Activated CD4-positive, alpha-beta T cell treated with anti-CD3 and anti-CD28 coated beads, Interleukin-2, amount 10 ng/mL, durations not matched to agents 7 days and 5 days (primary cell): ENCODE data around the gene ATG9A. TPM values are rescaled to one million over a fixed set of nuclear protein-coding genes. Genes with fewer than 3 reads are reported as not detected.

Experiments
- CTCF ChIA-PET: fragments of 350-600 bp; sonication (Branson Sonifier 250); formaldehyde crosslinking; loops from one replicate; lab custom pipeline; 2021; ENCODE audit warnings: antibody characterized with exemption; lab: Charles Lee
- POLR2A ChIA-PET: fragments of 350-600 bp; sonication (Branson Sonifier 250); formaldehyde crosslinking; loops from one replicate; lab custom pipeline; 2021; ENCODE audit warnings: antibody characterized with exemption; lab: Charles Lee
- DNase-seq: peaks from one replicate; pipeline ENCODE4 v3.0.0-alpha.2; 2020
- H3K27ac Mint-ChIP-seq: one replicate; pipeline ENCODE4 v1.8.0; 2021; ENCODE audit warnings: mild to moderate bottlenecking, moderate library complexity, mixed read lengths
- H3K27me3 Mint-ChIP-seq: one replicate; pipeline ENCODE4 v1.8.0; 2021; ENCODE audit warnings: mixed read lengths
- H3K36me3 Mint-ChIP-seq: one replicate; pipeline ENCODE4 v1.8.0; 2021; ENCODE audit warnings: low read depth, mixed read lengths
- H3K4me1 Mint-ChIP-seq: one replicate; pipeline ENCODE4 v1.8.0; 2021; ENCODE audit warnings: mixed read lengths
- H3K4me3 Mint-ChIP-seq: one replicate; pipeline ENCODE4 v1.8.0; 2021; ENCODE audit warnings: mild to moderate bottlenecking, moderate library complexity, mixed read lengths
- H3K9me3 Mint-ChIP-seq: one replicate; pipeline ENCODE4 v1.8.0; 2021; ENCODE audit warnings: mixed read lengths
- total RNA-seq, 2 experiments: library from RNA; stranded (reverse); gene quantifications; one replicate each; pipeline ENCODE4 v1.2.3, GENCODE V29; 2021

ATG9A gene
- total RNA-seq, 2 experiments from 2014 or later = 48.5 to 52.9 TPM

DNA sequence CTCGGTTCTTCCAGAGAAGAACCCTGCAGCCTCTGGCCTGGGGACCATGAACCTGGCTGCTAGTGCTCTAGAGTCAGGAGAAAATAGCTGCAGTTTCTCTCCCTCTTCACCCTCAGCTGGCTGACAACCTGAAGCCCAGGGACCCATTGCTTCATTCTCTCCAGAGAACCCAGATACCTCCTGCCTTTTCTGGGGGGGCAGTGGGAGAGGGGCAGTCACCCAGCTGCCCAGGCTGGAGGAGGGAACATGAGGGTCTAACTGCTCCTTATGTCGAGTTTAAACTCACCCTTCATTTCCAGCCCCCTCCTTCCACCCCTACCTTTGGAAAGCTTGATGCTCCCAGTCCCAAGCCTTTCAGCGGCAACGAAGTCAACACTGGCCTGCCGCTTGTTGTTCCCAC lies 30.5 kb downstream of the ATG9A start:
- Mint-ChIP-seq H3K9me3 (no peaks in the 10 kb centered on the region), H3K27me3 (no peaks in the 10 kb centered on the region), H3K36me3 (no peaks in the 10 kb centered on the region), H3K4me3 (no peak overlapping the region), H3K27ac (no peak overlapping the region), H3K4me1 (peaks cover 7% of the 10 kb centered on the region)
- CTCF ChIA-PET = interaction anchor here (0.8 to 7.5 kb wide), 5 partner anchors 11 to 468 kb away, joined by 3 to 40 read pairs (median 5); partner anchors contain the start of gene CNPPD1
- POLR2A ChIA-PET = no interaction called here
- no peak for DNase-seq

DNA sequence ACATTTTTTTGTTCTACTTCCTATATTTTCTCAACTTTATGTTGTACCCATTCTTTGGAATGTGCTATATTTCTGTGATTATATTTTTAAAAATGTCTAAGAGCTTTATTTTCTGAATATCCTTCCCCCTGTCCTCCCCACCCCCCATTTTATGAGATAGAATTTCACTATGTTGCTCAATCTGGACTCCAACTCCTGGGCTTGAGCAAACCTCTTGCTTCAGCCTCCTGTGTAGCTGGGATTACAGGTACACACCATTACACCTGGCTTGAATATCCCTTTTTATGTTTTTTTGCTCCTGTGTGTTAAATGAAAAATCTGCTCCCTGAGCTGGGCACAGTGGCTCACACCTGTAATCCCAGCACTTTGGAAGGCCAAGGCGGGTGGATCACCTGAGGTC lies 32.0 kb downstream of the ATG9A start:
- POLR2A ChIA-PET = no interaction called here
- no peaks in the 10 kb centered on the region for H3K9me3 Mint-ChIP-seq
- H3K27me3 Mint-ChIP-seq = no peaks in the 10 kb centered on the region
- CTCF ChIA-PET = interaction anchor here (1.0 to 7.5 kb wide), 5 partner anchors 15 to 168 kb away, joined by 3 to 40 read pairs (median 4); partner anchors contain the start of gene CNPPD1
- H3K4me3 Mint-ChIP-seq = no peak overlapping the region
- DNase-seq = no peak
- peaks cover 7% of the 10 kb centered on the region for H3K4me1 Mint-ChIP-seq
- H3K27ac Mint-ChIP-seq = no peak overlapping the region
- no peaks in the 10 kb centered on the region for H3K36me3 Mint-ChIP-seq

DNA sequence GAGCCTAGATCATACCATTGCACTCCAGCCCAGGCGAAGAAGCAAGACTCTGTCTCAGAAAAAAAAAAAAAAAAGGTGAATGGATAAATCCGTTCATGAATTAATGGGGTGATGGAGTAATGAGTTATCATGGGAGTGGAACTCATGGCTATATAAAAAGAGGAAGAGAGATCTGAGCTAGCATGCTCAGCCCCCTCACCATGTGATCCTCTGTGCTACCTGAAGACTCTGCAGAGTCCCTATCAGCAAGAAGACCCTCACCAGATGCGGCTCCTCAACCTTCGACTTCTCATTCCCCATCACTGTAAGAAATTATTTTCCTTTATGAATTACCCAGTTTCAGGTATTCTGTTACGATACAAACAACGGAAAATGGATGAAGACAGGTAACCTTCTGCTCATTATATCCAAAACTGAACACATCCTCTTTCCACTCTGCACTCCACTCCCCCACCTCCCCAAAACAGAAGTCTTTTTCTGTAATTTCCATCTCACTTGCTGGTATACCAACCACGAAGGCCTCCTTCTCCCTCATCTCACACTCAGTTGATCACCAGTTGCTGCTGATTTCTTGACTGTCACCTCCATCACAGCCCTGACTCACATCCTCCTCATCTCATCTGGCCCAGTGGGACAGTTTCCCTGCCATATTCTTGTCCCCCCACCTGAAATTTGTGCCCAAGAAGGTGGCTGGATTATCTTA lies 42.5 kb downstream of the ATG9A start:
- ChIA-PET POLR2A (no interaction called here), CTCF (no interaction called here)
- H3K4me1 Mint-ChIP-seq = peaks cover 30% of the 10 kb centered on the region
- H3K9me3 Mint-ChIP-seq = no peaks in the 10 kb centered on the region
- H3K4me3 Mint-ChIP-seq = no peak overlapping the region
- no peak overlapping the region for H3K27ac Mint-ChIP-seq
- peaks cover 37% of the 10 kb centered on the region for H3K36me3 Mint-ChIP-seq
- DNase-seq = no peak
- no peaks in the 10 kb centered on the region for H3K27me3 Mint-ChIP-seq

DNA sequence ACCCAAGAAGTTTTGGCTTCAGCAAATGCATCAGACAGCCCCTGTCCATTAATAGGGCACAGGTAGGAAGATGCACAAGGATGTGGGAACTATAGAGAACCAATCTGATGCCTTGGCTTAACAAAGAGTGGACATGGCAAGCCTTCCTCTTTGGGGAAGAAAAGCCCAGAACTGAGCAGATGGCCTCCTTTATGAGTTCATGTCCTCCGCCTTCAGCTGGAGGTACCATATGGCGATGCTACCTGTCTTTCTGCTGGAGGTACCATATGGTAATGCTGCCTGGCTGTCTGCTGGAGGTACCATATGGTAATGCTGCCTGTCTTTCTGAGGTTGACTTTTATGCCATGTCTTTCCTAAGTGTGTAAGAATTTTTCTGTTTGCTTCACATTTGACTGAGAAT lies 45.3 kb downstream of the ATG9A start:
- POLR2A ChIA-PET = no interaction called here
- H3K27me3 Mint-ChIP-seq = no peaks in the 10 kb centered on the region
- H3K4me1 Mint-ChIP-seq = peaks cover 58% of the 10 kb centered on the region
- H3K9me3 Mint-ChIP-seq = no peaks in the 10 kb centered on the region
- no peak overlapping the region for H3K4me3 Mint-ChIP-seq
- no peak for DNase-seq
- peaks cover 60% of the 10 kb centered on the region for H3K36me3 Mint-ChIP-seq
- H3K27ac Mint-ChIP-seq = no peak overlapping the region
- CTCF ChIA-PET = interaction anchor here (1.2 to 7.2 kb wide), 3 partner anchors 9 to 14 kb away, joined by 3 to 40 read pairs (median 10); partner anchors contain the start of gene SLC23A3

DNA sequence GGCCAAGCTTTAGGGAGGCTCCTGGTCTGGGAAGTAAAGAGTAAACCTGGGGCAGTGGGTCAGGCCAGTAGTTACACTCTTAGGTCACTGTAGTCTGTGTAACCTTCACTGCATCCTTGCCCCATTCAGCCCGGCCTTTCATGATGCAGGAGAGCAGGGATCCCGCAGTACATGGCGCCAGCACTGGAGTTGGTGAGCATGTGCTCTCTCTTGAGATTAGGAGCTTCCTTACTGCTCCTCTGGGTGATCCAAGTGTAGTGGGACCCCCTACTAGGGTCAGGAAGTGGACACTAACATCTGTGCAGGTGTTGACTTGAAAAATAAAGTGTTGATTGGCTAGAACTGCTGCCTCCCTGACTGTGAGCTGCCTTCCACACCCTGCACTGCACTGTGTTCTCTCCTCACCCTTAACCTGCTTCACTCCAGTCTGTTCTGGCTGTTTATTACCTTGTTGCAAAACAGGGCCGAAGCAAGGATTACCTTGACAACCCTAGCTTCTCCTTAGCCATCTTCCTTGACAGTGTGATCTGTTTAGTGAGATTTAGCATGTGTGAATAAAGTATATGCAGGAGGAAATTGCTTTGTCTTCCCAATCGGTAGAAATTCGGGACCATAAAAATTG lies 46.2 kb downstream of the ATG9A start:
- H3K27me3 Mint-ChIP-seq = no peaks in the 10 kb centered on the region
- peak overlapping the region; percentile 56 for H3K27ac Mint-ChIP-seq
- no peak for DNase-seq
- no peak overlapping the region for H3K4me3 Mint-ChIP-seq
- H3K9me3 Mint-ChIP-seq = no peaks in the 10 kb centered on the region
- ChIA-PET CTCF (interaction anchor here (1.0 to 7.2 kb wide), 7 partner anchors 9 to 112 kb away, joined by 3 to 40 read pairs (median 10); partner anchors contain the start of genes NHEJ1 and ZFAND2B), POLR2A (interaction anchor here (1.1 kb wide), 1 partner anchor 11 kb away, joined by 3 read pairs; no protein-coding TSS in a partner anchor)
- peaks cover 61% of the 10 kb centered on the region for H3K36me3 Mint-ChIP-seq
- peaks cover 61% of the 10 kb centered on the region for H3K4me1 Mint-ChIP-seq

DNA sequence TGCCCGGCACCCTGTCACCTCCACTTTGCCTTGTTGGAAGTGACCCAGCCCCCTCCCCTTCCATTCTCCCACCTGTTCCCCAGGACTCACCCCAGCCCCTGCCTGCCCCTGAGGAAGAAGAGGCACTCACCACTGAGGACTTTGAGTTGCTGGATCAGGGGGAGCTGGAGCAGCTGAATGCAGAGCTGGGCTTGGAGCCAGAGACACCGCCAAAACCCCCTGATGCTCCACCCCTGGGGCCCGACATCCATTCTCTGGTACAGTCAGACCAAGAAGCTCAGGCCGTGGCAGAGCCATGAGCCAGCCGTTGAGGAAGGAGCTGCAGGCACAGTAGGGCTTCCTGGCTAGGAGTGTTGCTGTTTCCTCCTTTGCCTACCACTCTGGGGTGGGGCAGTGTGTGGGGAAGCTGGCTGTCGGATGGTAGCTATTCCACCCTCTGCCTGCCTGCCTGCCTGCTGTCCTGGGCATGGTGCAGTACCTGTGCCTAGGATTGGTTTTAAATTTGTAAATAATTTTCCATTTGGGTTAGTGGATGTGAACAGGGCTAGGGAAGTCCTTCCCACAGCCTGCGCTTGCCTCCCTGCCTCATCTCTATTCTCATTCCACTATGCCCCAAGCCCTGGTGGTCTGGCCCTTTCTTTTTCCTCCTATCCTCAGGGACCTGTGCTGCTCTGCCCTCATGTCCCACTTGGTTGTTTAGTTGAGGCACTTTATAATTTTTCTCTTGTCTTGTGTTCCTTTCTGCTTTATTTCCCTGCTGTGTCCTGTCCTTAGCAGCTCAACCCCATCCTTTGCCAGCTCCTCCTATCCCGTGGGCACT lies 46.9 kb downstream of the ATG9A start:
- H3K9me3 Mint-ChIP-seq = no peaks in the 10 kb centered on the region

DNA sequence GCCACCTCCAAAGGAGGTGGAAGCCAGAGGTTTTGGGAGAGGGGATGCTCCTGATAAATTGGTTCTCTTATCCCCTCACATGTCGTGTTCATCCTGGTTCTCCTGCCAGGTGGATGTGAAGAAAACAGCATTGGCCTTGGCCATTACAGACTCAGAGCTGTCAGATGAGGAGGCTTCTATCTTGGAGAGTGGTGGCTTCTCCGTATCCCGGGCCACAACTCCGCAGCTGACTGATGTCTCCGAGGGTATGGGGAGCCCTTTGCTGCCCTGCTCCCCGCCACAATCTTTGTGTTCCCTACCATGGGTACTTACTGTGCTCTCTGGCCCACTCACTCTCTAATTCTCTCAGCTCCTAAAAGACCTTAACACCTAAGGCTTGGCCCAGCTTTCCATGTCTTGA lies 47.9 kb downstream of the ATG9A start:
- Mint-ChIP-seq H3K4me1 (peaks cover 66% of the 10 kb centered on the region), H3K4me3 (peak overlapping the region; percentile 24), H3K36me3 (peaks cover 56% of the 10 kb centered on the region)

More for the DNA sequence above, 46.9 kb downstream of the ATG9A start:
- Mint-ChIP-seq H3K4me1 (peaks cover 63% of the 10 kb centered on the region), H3K27ac (peak overlapping the region; percentile 72), H3K36me3 (peaks cover 61% of the 10 kb centered on the region), H3K4me3 (peak overlapping the region; percentile 24), H3K27me3 (no peaks in the 10 kb centered on the region)
- ChIA-PET POLR2A (interaction anchor here (0.7 to 1.6 kb wide), 3 partner anchors 11 to 24 kb away, joined by 3 to 4 read pairs (median 4); partner anchors contain the start of gene ZFAND2B), CTCF (interaction anchor here (1.0 to 7.2 kb wide), 10 partner anchors 10 to 112 kb away, joined by 3 to 40 read pairs (median 8); partner anchors contain the start of genes NHEJ1 and ZFAND2B)
- no peak for DNase-seq

DNA sequence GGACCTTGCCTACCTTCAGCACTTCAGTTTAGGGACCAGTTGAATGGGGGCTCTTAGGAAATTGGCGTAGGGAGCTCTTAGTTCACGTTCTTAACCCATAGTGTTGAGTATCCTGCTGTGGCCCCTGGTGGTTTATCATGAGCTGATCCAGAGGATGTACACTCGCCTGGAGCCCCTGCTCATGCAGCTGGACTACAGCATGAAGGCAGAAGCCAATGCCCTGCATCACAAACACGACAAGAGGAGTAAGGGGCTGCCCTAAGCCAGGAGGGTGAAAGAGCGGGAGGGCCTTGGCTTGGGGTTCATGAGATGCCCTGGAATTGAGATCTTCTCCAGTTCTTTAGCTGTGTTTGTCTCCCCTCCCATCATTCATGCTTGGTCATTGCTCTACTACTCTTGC lies 48.5 kb downstream of the ATG9A start:
- Mint-ChIP-seq H3K4me1 (peaks cover 64% of the 10 kb centered on the region), H3K27me3 (no peaks in the 10 kb centered on the region), H3K36me3 (peaks cover 53% of the 10 kb centered on the region), H3K9me3 (no peaks in the 10 kb centered on the region), H3K4me3 (no peak overlapping the region), H3K27ac (peak overlapping the region; percentile 78)
- no peak for DNase-seq
- POLR2A ChIA-PET = no interaction called here
- CTCF ChIA-PET = interaction anchor here (0.6 to 7.2 kb wide), 9 partner anchors 9 to 114 kb away, joined by 3 to 40 read pairs (median 7); partner anchors contain the start of genes NHEJ1, SLC23A3 and ZFAND2B

More for the DNA sequence above, 47.9 kb downstream of the ATG9A start:
- ChIA-PET CTCF (interaction anchor here (0.6 to 7.2 kb wide), 10 partner anchors 10 to 113 kb away, joined by 3 to 40 read pairs (median 6); partner anchors contain the start of genes NHEJ1, SLC23A3 and ZFAND2B), POLR2A (interaction anchor here (1.6 kb wide), 1 partner anchor 25 kb away, joined by 4 read pairs; the partner anchor contains the start of gene ZFAND2B)
- H3K27ac Mint-ChIP-seq = peak overlapping the region; percentile 72
- no peaks in the 10 kb centered on the region for H3K9me3 Mint-ChIP-seq
- DNase-seq = no peak
- H3K27me3 Mint-ChIP-seq = no peaks in the 10 kb centered on the region

DNA sequence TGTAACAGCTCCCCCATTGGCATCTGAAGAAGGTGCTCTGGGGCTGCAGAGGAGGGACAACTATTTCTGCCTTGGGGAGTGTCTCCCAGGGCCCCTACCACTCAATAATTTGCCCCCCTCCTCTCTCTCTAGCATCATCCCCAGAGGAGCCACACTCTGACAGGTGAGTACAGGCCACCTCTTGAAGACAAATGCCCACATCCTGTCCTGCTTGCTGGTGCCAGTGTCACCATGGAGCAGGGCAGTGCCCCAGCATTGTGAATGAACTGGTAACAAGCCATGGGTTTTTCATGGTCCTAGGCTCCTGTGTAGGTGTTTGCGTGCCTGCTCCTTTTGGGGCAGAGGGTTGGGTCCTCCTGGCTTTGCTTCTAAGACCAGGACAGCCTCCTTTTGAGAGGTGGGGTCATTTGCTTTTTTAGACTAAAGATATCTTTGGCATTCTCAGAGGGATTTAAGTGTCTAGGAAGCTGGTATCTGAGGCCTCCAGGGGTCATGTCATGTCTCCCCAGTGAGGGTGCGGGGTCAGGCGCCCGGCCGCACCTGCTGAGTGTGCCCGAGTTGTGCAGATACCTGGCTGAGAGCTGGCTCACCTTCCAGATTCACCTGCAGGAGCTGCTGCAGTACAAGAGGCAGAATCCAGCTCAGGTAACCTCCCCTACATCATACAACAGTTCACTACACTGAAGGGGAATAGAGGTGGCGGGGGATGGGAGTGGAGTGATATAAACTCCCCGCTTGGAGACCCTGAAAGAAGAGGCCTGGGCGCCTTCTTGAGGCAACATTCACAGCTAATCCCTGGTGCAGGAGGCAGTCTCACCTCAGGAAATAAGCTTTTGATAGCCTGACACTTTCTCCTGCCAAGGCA lies 49.6 kb downstream of the ATG9A start:
- H3K4me1 Mint-ChIP-seq = peaks cover 69% of the 10 kb centered on the region

DNA sequence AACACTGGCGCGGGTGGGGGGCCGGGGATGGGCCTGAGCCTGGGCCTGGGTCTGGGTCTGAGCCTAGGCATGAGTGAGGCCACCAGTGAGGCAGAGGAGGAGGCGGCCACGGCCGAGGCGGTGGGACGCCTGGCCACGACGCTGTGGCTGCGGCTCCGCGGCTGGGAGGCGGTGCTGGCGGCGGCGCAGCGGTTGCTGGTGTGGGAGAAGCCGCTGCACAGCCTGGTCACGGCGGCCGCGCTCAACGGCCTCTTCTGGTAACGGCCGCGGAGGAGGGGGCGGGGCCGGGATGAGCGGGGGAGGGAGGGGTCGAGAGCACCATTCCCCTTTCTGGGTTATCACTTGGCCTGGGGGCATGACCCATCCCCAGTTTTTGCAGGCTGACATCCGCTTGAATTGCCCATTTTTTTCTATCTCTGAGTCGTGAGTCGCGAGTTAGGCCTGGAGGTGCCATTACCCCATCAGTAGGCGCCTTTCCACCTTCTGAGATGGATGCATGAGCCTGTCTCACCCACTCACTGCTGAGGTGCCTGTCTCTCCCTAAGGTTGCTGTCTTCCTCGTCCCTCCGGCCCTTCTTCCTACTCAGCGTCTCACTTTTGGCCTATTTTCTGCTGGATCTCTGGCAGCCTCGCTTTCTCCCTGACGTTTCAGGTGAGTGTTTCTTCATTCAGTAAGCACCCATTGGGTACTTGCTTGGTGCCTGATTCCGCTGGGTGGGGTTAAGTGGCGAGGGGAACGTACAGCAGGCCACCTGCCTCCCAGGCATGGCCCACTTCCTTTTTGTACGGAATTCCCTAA lies 50.9 kb downstream of the ATG9A start:
- H3K4me3 Mint-ChIP-seq = peak overlapping the region; percentile 87
- POLR2A ChIA-PET = no interaction called here
- DNase-seq = peak; percentile 44
- H3K27ac Mint-ChIP-seq = peak overlapping the region; percentile 89
- H3K4me1 Mint-ChIP-seq = peaks cover 78% of the 10 kb centered on the region
- CTCF ChIA-PET = interaction anchor here (7.2 kb wide), 1 partner anchor 19 kb away, joined by 40 read pairs; no protein-coding TSS in a partner anchor
- H3K36me3 Mint-ChIP-seq = peaks cover 54% of the 10 kb centered on the region
- no peaks in the 10 kb centered on the region for H3K9me3 Mint-ChIP-seq
- no peaks in the 10 kb centered on the region for H3K27me3 Mint-ChIP-seq

More for the DNA sequence above, 49.6 kb downstream of the ATG9A start:
- Mint-ChIP-seq H3K4me3 (peak overlapping the region; percentile 87), H3K27me3 (no peaks in the 10 kb centered on the region), H3K36me3 (peaks cover 51% of the 10 kb centered on the region), H3K27ac (peak overlapping the region; percentile 89), H3K9me3 (no peaks in the 10 kb centered on the region)
- CTCF ChIA-PET = interaction anchor here (0.6 to 7.2 kb wide), 6 partner anchors 10 to 660 kb away, joined by 3 to 40 read pairs (median 3); partner anchors contain the start of gene NHEJ1
- POLR2A ChIA-PET = interaction anchor here (0.6 to 1.4 kb wide), 2 partner anchors 27 to 74 kb away, joined by 3 to 4 read pairs; partner anchors contain the start of genes TUBA4A and ZFAND2B
- no peak for DNase-seq
